Measurements from ENCODE around the gene CYGB.

Gene CYGB

GRCh38 chr17:76477576-76477975 is 59.9 kb downstream of the CYGB start:
- peak; percentile 12 for DNase-seq (ENCODE audit: extremely low read depth, insufficient read length)
- Histone ChIP-seq H3K27me3 (replicated peaks; ENCODE audit: control insufficient read depth, insufficient read depth, low read length) (no peaks in the 10 kb centered on the region), H3K4me3 (replicated peaks; ENCODE audit: low read depth, low read length) (no peak overlapping the region), H3K36me3 (ENCODE audit: control insufficient read depth, insufficient read depth, low read length) (peaks cover 47% of the 10 kb centered on the region)
- no peak for TF ChIP-seq CTCF (IDR thresholded peaks at IDR 0.05; ENCODE audit: insufficient read depth, low read length, poor library complexity, severe bottlenecking)

Measured in GM06990 (cell line).